Neural cell (in vitro differentiated cells): ENCODE data around the gene NT5DC4. TPM values are rescaled to one million over a fixed set of nuclear protein-coding genes. Genes with fewer than 3 reads are reported as not detected.

Experiments
- H2AFZ ChIP-seq: fragments of 200-600, 300-800 bp; sonication (generic), shearing (Covaris generic); 2 replicates; pipeline ENCODE4 v1.6.0; 2014; ENCODE audit warnings: low read depth, mild to moderate bottlenecking, antibody characterized with exemption, low read length, moderate library complexity
- H3F3A ChIP-seq: fragments of 200-600 bp; shearing (Covaris generic); 2 replicates; pipeline ENCODE4 v1.6.1; 2016; ENCODE audit warnings: mild to moderate bottlenecking, moderate library complexity, mixed read lengths, antibody characterized with exemption, low read length; ENCODE audit not compliant: insufficient read depth, poor library complexity, severe bottlenecking
- H3K27ac ChIP-seq: fragments of 200-600, 300-800 bp; sonication (generic), shearing (Covaris generic); 2 replicates; pipeline ENCODE4 v1.5.1; 2014; ENCODE audit warnings: mild to moderate bottlenecking, low read length, moderate library complexity
- H3K27me3 ChIP-seq: fragments of 300-800, 200-600 bp; sonication (generic), shearing (Covaris generic); 2 replicates; pipeline ENCODE4 v1.6.0; 2014; ENCODE audit warnings: mild to moderate bottlenecking, low read depth, low read length, moderate library complexity; ENCODE audit not compliant: insufficient read depth
- H3K36me3 ChIP-seq: fragments of 300-800, 200-600 bp; sonication (generic), shearing (Covaris generic); 2 replicates; pipeline ENCODE4 v1.5.1; 2014; ENCODE audit warnings: mild to moderate bottlenecking, antibody characterized with exemption, low read length, moderate library complexity; ENCODE audit not compliant: insufficient read depth
- H3K4me2 ChIP-seq: fragments of 300-800, 200-600 bp; sonication (generic), shearing (Covaris generic); 2 replicates; pipeline ENCODE4 v1.6.0; 2014; ENCODE audit warnings: mild to moderate bottlenecking, low read length
- H3K4me3 ChIP-seq: fragments of 300-800, 200-600 bp; sonication (generic), shearing (Covaris generic); 2 replicates; pipeline ENCODE4 v1.5.1; 2014; ENCODE audit warnings: mild to moderate bottlenecking, low read length, moderate library complexity
- H3K79me2 ChIP-seq: fragments of 200-600 bp; shearing (Covaris generic); replicated peaks from 2 replicates; pipeline ENCODE4 v1.6.0; 2014; ENCODE audit warnings: mild to moderate bottlenecking, low read length, moderate library complexity; ENCODE audit not compliant: insufficient read depth
- H3K9ac ChIP-seq: fragments of 300-800, 200-600 bp; sonication (generic), shearing (Covaris generic); 2 replicates; pipeline ENCODE4 v1.6.1; 2016; ENCODE audit warnings: mild to moderate bottlenecking, low read length, mixed read lengths
- H3K9me2 ChIP-seq: fragments of 200-600 bp; shearing (Covaris generic); 2 replicates; pipeline ENCODE4 v1.6.1; 2016; ENCODE audit warnings: mild to moderate bottlenecking, low read length, mixed read lengths; ENCODE audit not compliant: insufficient read depth
- H3K9me3 ChIP-seq: fragments of 200-600, 300-800 bp; sonication (generic), shearing (Covaris generic); 2 replicates; pipeline ENCODE4 v1.6.1; 2016; ENCODE audit warnings: mild to moderate bottlenecking, mixed run types, low read length, moderate library complexity, mixed read lengths
- H4K20me1 ChIP-seq: fragments of 200-600 bp; shearing (Covaris generic); 2 replicates; pipeline ENCODE4 v1.6.1; 2016; ENCODE audit warnings: mild to moderate bottlenecking, mixed run types; ENCODE audit not compliant: insufficient read depth
- EP300 ChIP-seq: fragments of 450-650 bp; conservative IDR thresholded peaks from 2 replicates; pipeline ENCODE4 v1.6.1; 2014; ENCODE audit warnings: antibody characterized with exemption, mild to moderate bottlenecking, moderate library complexity; ENCODE audit not compliant: poor library complexity, severe bottlenecking
- EZH2 ChIP-seq: fragments of 200-600, 300-800 bp; shearing (Covaris generic), sonication (generic); IDR thresholded peaks from 2 replicates; pipeline ENCODE4 v1.6.1; 2014; ENCODE audit warnings: antibody characterized with exemption, low read length, borderline replicate concordance, mild to moderate bottlenecking; ENCODE audit not compliant: insufficient read depth, poor library complexity, severe bottlenecking
- MXI1 ChIP-seq: fragments of 450-650 bp; conservative IDR thresholded peaks from 2 replicates; pipeline ENCODE4 v1.6.1; 2014; ENCODE audit warnings: antibody characterized with exemption, mild to moderate bottlenecking; ENCODE audit not compliant: poor library complexity, severe bottlenecking
- POLR2AphosphoS5 ChIP-seq: IDR thresholded peaks from 2 replicates; pipeline ENCODE4 v1.6.1; 2012
- RAD21 ChIP-seq: fragments of 450-650 bp; conservative IDR thresholded peaks from 2 replicates; pipeline ENCODE4 v1.6.1; 2014; ENCODE audit warnings: antibody characterized with exemption, mild to moderate bottlenecking, moderate library complexity
- SMC3 ChIP-seq: fragments of 450-650 bp; conservative IDR thresholded peaks from 2 replicates; pipeline ENCODE4 v1.6.1; 2014; ENCODE audit warnings: antibody characterized with exemption, mild to moderate bottlenecking, moderate library complexity; ENCODE audit not compliant: poor library complexity
- TAF1 ChIP-seq: IDR thresholded peaks from 2 replicates; pipeline ENCODE4 v1.6.1; 2012; ENCODE audit warnings: low read depth
- polyA plus RNA-seq: library from polyadenylated mRNA; depleted of rRNA; stranded (reverse); fragments of >200 nt; gene quantifications from 2 replicates; pipeline ENCODE4 v1.2.3, GENCODE V29; 2014
- TF ChIP-seq, protein P1 (sequence below): fragments of 450-650 bp; IDR thresholded peaks from 2 replicates; pipeline ENCODE4 v1.5.1; 2014; ENCODE audit warnings: antibody characterized with exemption, mild to moderate bottlenecking, moderate library complexity; ENCODE audit not compliant: poor library complexity, severe bottlenecking
- TF ChIP-seq, protein P2 (sequence below): IDR thresholded peaks from 2 replicates; pipeline ENCODE4 v1.6.1; 2012; ENCODE audit warnings: borderline replicate concordance

The NT5DC4 gene
- polyA plus RNA-seq, 1 donor from 2014 or later = not detected

DNA sequence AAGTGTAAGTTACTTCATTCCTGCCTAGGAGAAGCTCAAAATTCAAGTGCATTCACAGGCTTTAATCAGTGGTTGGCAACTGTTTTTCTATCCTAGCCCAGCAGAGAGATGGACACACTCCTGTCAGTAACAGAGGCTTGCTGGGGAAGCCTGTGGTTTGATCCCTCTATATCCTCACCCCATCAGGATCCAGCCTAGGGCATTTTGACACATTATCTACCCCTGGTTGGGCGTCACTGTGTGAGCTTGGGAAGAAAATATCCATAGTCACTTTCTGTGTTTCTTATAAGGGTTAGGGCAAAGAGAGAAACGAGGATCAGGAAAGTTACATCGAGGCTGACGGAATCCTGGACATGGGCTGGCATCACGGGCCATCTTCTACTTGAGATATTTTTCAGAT is 10.0 kb downstream of the NT5DC4 start:
- no peaks in the 10 kb centered on the region for H3F3A ChIP-seq
- H3K9ac ChIP-seq = no peak overlapping the region
- no peak overlapping the region for H2AFZ ChIP-seq
- H4K20me1 ChIP-seq = no peaks in the 10 kb centered on the region
- no peak overlapping the region for H3K27ac ChIP-seq
- no peaks in the 10 kb centered on the region for H3K9me2 ChIP-seq
- no peaks in the 10 kb centered on the region for H3K36me3 ChIP-seq
- H3K9me3 ChIP-seq = no peaks in the 10 kb centered on the region
- H3K4me3 ChIP-seq = no peak overlapping the region
- no peak overlapping the region for H3K4me2 ChIP-seq
- TF ChIP-seq RAD21 = no peak
- no peak for TF ChIP-seq SMC3
- no peak for TF ChIP-seq EZH2
- TF ChIP-seq, protein P1, sequence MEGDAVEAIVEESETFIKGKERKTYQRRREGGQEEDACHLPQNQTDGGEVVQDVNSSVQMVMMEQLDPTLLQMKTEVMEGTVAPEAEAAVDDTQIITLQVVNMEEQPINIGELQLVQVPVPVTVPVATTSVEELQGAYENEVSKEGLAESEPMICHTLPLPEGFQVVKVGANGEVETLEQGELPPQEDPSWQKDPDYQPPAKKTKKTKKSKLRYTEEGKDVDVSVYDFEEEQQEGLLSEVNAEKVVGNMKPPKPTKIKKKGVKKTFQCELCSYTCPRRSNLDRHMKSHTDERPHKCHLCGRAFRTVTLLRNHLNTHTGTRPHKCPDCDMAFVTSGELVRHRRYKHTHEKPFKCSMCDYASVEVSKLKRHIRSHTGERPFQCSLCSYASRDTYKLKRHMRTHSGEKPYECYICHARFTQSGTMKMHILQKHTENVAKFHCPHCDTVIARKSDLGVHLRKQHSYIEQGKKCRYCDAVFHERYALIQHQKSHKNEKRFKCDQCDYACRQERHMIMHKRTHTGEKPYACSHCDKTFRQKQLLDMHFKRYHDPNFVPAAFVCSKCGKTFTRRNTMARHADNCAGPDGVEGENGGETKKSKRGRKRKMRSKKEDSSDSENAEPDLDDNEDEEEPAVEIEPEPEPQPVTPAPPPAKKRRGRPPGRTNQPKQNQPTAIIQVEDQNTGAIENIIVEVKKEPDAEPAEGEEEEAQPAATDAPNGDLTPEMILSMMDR = no peak
- TF ChIP-seq, protein P2, sequence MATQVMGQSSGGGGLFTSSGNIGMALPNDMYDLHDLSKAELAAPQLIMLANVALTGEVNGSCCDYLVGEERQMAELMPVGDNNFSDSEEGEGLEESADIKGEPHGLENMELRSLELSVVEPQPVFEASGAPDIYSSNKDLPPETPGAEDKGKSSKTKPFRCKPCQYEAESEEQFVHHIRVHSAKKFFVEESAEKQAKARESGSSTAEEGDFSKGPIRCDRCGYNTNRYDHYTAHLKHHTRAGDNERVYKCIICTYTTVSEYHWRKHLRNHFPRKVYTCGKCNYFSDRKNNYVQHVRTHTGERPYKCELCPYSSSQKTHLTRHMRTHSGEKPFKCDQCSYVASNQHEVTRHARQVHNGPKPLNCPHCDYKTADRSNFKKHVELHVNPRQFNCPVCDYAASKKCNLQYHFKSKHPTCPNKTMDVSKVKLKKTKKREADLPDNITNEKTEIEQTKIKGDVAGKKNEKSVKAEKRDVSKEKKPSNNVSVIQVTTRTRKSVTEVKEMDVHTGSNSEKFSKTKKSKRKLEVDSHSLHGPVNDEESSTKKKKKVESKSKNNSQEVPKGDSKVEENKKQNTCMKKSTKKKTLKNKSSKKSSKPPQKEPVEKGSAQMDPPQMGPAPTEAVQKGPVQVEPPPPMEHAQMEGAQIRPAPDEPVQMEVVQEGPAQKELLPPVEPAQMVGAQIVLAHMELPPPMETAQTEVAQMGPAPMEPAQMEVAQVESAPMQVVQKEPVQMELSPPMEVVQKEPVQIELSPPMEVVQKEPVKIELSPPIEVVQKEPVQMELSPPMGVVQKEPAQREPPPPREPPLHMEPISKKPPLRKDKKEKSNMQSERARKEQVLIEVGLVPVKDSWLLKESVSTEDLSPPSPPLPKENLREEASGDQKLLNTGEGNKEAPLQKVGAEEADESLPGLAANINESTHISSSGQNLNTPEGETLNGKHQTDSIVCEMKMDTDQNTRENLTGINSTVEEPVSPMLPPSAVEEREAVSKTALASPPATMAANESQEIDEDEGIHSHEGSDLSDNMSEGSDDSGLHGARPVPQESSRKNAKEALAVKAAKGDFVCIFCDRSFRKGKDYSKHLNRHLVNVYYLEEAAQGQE = no peak
- no peak for TF ChIP-seq EP300
- no peak for TF ChIP-seq TAF1
- no peak for TF ChIP-seq POLR2AphosphoS5
- TF ChIP-seq MXI1 = no peak
- H3K27me3 ChIP-seq = no peaks in the 10 kb centered on the region
- no peaks in the 10 kb centered on the region for H3K79me2 ChIP-seq

DNA sequence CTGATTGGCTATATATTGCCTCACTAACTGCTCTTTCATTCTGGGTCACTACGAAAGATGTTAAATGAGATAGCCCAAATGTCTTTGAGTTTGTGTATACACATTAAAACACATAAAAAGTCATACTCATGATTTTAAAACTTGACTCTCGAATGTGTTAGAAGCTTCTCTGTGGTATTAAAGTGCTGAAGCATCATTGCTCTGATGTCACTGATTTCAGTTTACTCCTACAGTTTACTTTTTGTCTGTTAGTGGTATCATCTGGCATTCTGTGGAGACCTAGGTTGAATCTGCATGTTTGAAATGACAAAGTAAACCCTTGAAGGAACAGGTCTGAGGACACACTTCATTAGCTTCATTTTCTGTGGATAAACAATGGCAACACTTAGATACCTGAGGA is 10.7 kb downstream of the NT5DC4 start:
- Histone ChIP-seq H3K36me3 (no peaks in the 10 kb centered on the region), H3K4me2 (no peak overlapping the region), H3F3A (no peaks in the 10 kb centered on the region), H3K27me3 (no peaks in the 10 kb centered on the region), H3K9ac (no peak overlapping the region), H3K79me2 (no peaks in the 10 kb centered on the region), H3K4me3 (no peak overlapping the region), H4K20me1 (no peaks in the 10 kb centered on the region), H3K9me2 (no peaks in the 10 kb centered on the region), H3K27ac (no peak overlapping the region), H2AFZ (no peak overlapping the region), H3K9me3 (no peaks in the 10 kb centered on the region)
- no peak for TF ChIP-seq TAF1
- TF ChIP-seq, protein P2 = no peak
- no peak for TF ChIP-seq EP300
- TF ChIP-seq RAD21 = no peak
- TF ChIP-seq SMC3 = no peak
- TF ChIP-seq MXI1 = no peak
